Mesendoderm (in vitro differentiated cells): Measurements from ENCODE around the gene DNAJA2.
"Not testable (repeated sequence)": the region's sequence is repeated elsewhere in the genome, so short reads cannot be mapped to it uniquely, and the experiment has no call there.

Experiments
- DNase-seq: peaks from one replicate; pipeline ENCODE4 v3.0.0; 2013
- H2AK5ac ChIP-seq: 2 replicates; pipeline ENCODE4 v1.6.1; 2013; ENCODE audit warnings: low read length, inconsistent platforms
- H2BK120ac ChIP-seq: 2 replicates; pipeline ENCODE4 v1.6.1; 2013; ENCODE audit warnings: low read depth, mild to moderate bottlenecking, low read length, moderate library complexity, mixed read lengths
- H2BK15ac ChIP-seq: replicated peaks from 2 replicates; pipeline ENCODE4 v1.6.1; 2013; ENCODE audit warnings: low read depth, mild to moderate bottlenecking, moderate library complexity
- H2BK5ac ChIP-seq: 2 replicates; pipeline ENCODE4 v1.6.1; 2013; ENCODE audit warnings: low read length, inconsistent platforms
- H3K18ac ChIP-seq: 2 replicates; pipeline ENCODE4 v1.6.1; 2013; ENCODE audit warnings: mild to moderate bottlenecking, low read length, mixed read lengths
- H3K23ac ChIP-seq: one replicate; pipeline ENCODE4 v1.6.1; 2013; ENCODE audit warnings: low read length
- H3K27ac ChIP-seq: 2 replicates; pipeline ENCODE4 v1.5.1; 2013; ENCODE audit warnings: low read depth, mild to moderate bottlenecking, inconsistent platforms, low read length, moderate library complexity
- H3K27me3 ChIP-seq: 2 replicates; pipeline ENCODE4 v1.6.1; 2013; ENCODE audit warnings: low read length, control low read depth, mild to moderate bottlenecking, inconsistent platforms; ENCODE audit not compliant: insufficient read depth, poor library complexity
- H3K36me3 ChIP-seq: 2 replicates; pipeline ENCODE4 v1.6.1; 2013; ENCODE audit warnings: low read length, inconsistent platforms; ENCODE audit not compliant: control insufficient read depth, insufficient read depth
- H3K4ac ChIP-seq: one replicate; pipeline ENCODE4 v1.6.1; 2013; ENCODE audit warnings: low read depth, mild to moderate bottlenecking, low read length, moderate library complexity
- H3K4me1 ChIP-seq: 2 replicates; pipeline ENCODE4 v1.6.1; 2013; ENCODE audit warnings: low read depth, low read length, inconsistent platforms; ENCODE audit not compliant: control insufficient read depth
- H3K4me2 ChIP-seq: 2 replicates; pipeline ENCODE4 v1.6.1; 2013; ENCODE audit warnings: low read length
- H3K4me3 ChIP-seq: 2 replicates; pipeline ENCODE4 v1.5.1; 2013; ENCODE audit warnings: mild to moderate bottlenecking, low read length
- H3K56ac ChIP-seq: one replicate; pipeline ENCODE4 v1.6.1; 2013; ENCODE audit warnings: low read length
- H3K79me1 ChIP-seq: 2 replicates; pipeline ENCODE4 v1.6.1; 2013; ENCODE audit warnings: low read length, inconsistent platforms
- H3K79me2 ChIP-seq: 2 replicates; pipeline ENCODE4 v1.6.1; 2013; ENCODE audit warnings: mild to moderate bottlenecking, low read length; ENCODE audit not compliant: control insufficient read depth, insufficient read depth
- H3K9ac ChIP-seq: 2 replicates; pipeline ENCODE4 v1.6.1; 2013; ENCODE audit warnings: low read length, inconsistent platforms
- H4K5ac ChIP-seq: one replicate; pipeline ENCODE4 v1.6.1; 2013; ENCODE audit warnings: low read length
- H4K8ac ChIP-seq: one replicate; pipeline ENCODE4 v1.6.1; 2013; ENCODE audit warnings: low read depth, mild to moderate bottlenecking, control low read depth, low read length, moderate library complexity
- WGBS: extraction: QIAGEN DNeasy Blood & Tissue Kit; methylation state at CpG from one replicate; pipeline ENCODE4 v1.1.7; 2013; ENCODE audit warnings: low lambda C conversion rate, missing lambda C conversion rate; ENCODE audit not compliant: insufficient coverage; ENCODE audit errors: extremely low coverage; 5-methylcytosine and 5-hydroxymethylcytosine counted together

Gene DNAJA2

GRCh38 chr16:46949241-46949892 is 24.1 kb downstream of the DNAJA2 start:
- Histone ChIP-seq H4K8ac (no peak overlapping the region), H3K23ac (no peak overlapping the region), H2BK120ac (no peak overlapping the region), H3K18ac (no peak overlapping the region), H3K4ac (no peak overlapping the region), H3K4me3 (no peak overlapping the region), H2BK15ac (no peak overlapping the region), H3K79me2 (no peaks in the 10 kb centered on the region), H3K9ac (no peak overlapping the region), H3K56ac (no peak overlapping the region), H2AK5ac (no peak overlapping the region), H3K79me1 (no peaks in the 10 kb centered on the region), H3K36me3 (no peaks in the 10 kb centered on the region), H3K4me1 (no peaks in the 10 kb centered on the region), H4K5ac (no peak overlapping the region), H3K4me2 (no peak overlapping the region), H3K27ac (no peak overlapping the region), H3K27me3 (no peaks in the 10 kb centered on the region), H2BK5ac (no peak overlapping the region)
- no peak for DNase-seq
- no CpG with 5 or more reads among the region's 7 CpGs for WGBS

DNA sequence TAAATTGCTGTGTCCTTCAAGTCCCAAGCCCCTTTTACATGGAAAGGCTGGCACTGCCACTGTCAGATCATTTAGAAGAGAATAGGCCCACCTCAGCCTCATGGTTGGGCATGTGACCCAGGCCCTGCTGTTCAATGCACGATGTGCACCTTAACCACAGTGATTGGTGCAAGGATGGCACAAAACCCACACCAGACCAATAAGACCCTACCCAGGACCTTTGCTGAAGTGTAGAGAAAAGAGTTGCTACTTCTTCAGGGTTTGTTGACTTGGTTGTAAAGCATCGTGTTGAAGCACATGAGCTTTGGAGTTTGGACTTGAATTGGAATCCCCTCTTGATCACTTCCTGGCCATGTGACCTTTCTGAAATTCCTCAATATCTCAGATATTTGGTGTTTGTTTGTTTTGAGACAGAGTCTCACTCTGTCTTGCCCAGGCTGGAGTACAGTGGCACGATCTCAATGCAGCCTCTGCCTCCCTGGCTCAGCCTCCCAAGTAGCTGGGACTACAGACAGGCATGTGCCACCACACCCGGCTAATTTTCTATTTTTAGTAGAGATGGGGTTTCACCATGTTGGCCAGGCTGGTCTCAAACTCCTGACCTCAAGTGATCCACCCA is 24.8 kb downstream of the DNAJA2 start:
- no peak overlapping the region for H3K9ac ChIP-seq
- no peak overlapping the region for H4K8ac ChIP-seq
- H2BK5ac ChIP-seq: no peak overlapping the region
- no peak overlapping the region for H3K23ac ChIP-seq
- no peaks in the 10 kb centered on the region for H3K27me3 ChIP-seq
- H2BK15ac ChIP-seq: no peak overlapping the region
- H3K36me3 ChIP-seq: no peaks in the 10 kb centered on the region
- no peaks in the 10 kb centered on the region for H3K79me1 ChIP-seq
- no peak overlapping the region for H3K56ac ChIP-seq
- no peak overlapping the region for H3K4me2 ChIP-seq
- H3K79me2 ChIP-seq: no peaks in the 10 kb centered on the region
- H3K27ac ChIP-seq: no peak overlapping the region
- no peak for DNase-seq
- H3K18ac ChIP-seq: no peak overlapping the region
- no CpG with 5 or more reads among the region's 4 CpGs for WGBS
- no peak overlapping the region for H3K4ac ChIP-seq
- no peak overlapping the region for H3K4me3 ChIP-seq
- H2BK120ac ChIP-seq: no peak overlapping the region
- H2AK5ac ChIP-seq: no peak overlapping the region
- no peaks in the 10 kb centered on the region for H3K4me1 ChIP-seq
- no peak overlapping the region for H4K5ac ChIP-seq

GRCh38 chr16:46947900-46948547 is 25.4 kb downstream of the DNAJA2 start:
- no CpG with 5 or more reads among the region's 7 CpGs for WGBS
- no peak overlapping the region for H3K56ac ChIP-seq
- DNase-seq: peak; percentile 30
- no peaks in the 10 kb centered on the region for H3K27me3 ChIP-seq
- no peak overlapping the region for H2AK5ac ChIP-seq
- H3K4me3 ChIP-seq: no peak overlapping the region
- no peak overlapping the region for H2BK5ac ChIP-seq
- H3K23ac ChIP-seq: no peak overlapping the region
- no peak overlapping the region for H3K27ac ChIP-seq
- H2BK120ac ChIP-seq: no peak overlapping the region
- H4K8ac ChIP-seq: no peak overlapping the region
- H3K79me2 ChIP-seq: no peaks in the 10 kb centered on the region
- no peaks in the 10 kb centered on the region for H3K36me3 ChIP-seq
- H3K18ac ChIP-seq: no peak overlapping the region
- H4K5ac ChIP-seq: no peak overlapping the region
- H3K4me2 ChIP-seq: no peak overlapping the region
- no peak overlapping the region for H3K9ac ChIP-seq
- H3K79me1 ChIP-seq: no peaks in the 10 kb centered on the region
- H3K4ac ChIP-seq: no peak overlapping the region
- H2BK15ac ChIP-seq: no peak overlapping the region
- no peaks in the 10 kb centered on the region for H3K4me1 ChIP-seq

GRCh38 chr16:46944713-46945112 is 28.8 kb downstream of the DNAJA2 start:
- no CpG with 5 or more reads among the region's 8 CpGs for WGBS
- not testable (repeated sequence) for H2BK15ac ChIP-seq, H3K36me3 ChIP-seq, H3K4me1 ChIP-seq, H4K5ac ChIP-seq, H3K79me2 ChIP-seq, H2BK120ac ChIP-seq, H3K23ac ChIP-seq, H2AK5ac ChIP-seq, H3K56ac ChIP-seq, H3K18ac ChIP-seq, H3K4ac ChIP-seq, H3K4me2 ChIP-seq, H3K27me3 ChIP-seq, H4K8ac ChIP-seq, DNase-seq, H3K4me3 ChIP-seq, H3K9ac ChIP-seq, H3K27ac ChIP-seq, H3K79me1 ChIP-seq, H2BK5ac ChIP-seq

GRCh38 chr16:46937536-46937935 is 35.9 kb downstream of the DNAJA2 start:
- no peak overlapping the region for H4K5ac ChIP-seq
- H3K4me2 ChIP-seq: no peak overlapping the region
- H2AK5ac ChIP-seq: no peak overlapping the region
- H3K56ac ChIP-seq: no peak overlapping the region
- no peak overlapping the region for H3K18ac ChIP-seq
- DNase-seq: no peak
- H2BK5ac ChIP-seq: no peak overlapping the region
- H3K4me3 ChIP-seq: no peak overlapping the region
- no peak overlapping the region for H4K8ac ChIP-seq
- no peak overlapping the region for H3K23ac ChIP-seq
- no peaks in the 10 kb centered on the region for H3K4me1 ChIP-seq
- no peaks in the 10 kb centered on the region for H3K27me3 ChIP-seq
- no peak overlapping the region for H3K4ac ChIP-seq
- no peaks in the 10 kb centered on the region for H3K36me3 ChIP-seq
- no peak overlapping the region for H2BK120ac ChIP-seq
- no peak overlapping the region for H3K9ac ChIP-seq
- H2BK15ac ChIP-seq: no peak overlapping the region
- H3K79me2 ChIP-seq: no peaks in the 10 kb centered on the region
- no peaks in the 10 kb centered on the region for H3K79me1 ChIP-seq
- H3K27ac ChIP-seq: no peak overlapping the region
